Stimulated activated CD4-positive, alpha-beta T cell treated with anti-CD3 and anti-CD28 coated beads, Interleukin-2, amount 100 ng/mL, for 48 hours (primary cell): ENCODE data around the gene SFXN5.

Source experiments
- DNase-seq, 2 donors: peaks; one replicate each; pipeline ENCODE4 v3.0.0-alpha.2; 2020

SFXN5 gene

DNA sequence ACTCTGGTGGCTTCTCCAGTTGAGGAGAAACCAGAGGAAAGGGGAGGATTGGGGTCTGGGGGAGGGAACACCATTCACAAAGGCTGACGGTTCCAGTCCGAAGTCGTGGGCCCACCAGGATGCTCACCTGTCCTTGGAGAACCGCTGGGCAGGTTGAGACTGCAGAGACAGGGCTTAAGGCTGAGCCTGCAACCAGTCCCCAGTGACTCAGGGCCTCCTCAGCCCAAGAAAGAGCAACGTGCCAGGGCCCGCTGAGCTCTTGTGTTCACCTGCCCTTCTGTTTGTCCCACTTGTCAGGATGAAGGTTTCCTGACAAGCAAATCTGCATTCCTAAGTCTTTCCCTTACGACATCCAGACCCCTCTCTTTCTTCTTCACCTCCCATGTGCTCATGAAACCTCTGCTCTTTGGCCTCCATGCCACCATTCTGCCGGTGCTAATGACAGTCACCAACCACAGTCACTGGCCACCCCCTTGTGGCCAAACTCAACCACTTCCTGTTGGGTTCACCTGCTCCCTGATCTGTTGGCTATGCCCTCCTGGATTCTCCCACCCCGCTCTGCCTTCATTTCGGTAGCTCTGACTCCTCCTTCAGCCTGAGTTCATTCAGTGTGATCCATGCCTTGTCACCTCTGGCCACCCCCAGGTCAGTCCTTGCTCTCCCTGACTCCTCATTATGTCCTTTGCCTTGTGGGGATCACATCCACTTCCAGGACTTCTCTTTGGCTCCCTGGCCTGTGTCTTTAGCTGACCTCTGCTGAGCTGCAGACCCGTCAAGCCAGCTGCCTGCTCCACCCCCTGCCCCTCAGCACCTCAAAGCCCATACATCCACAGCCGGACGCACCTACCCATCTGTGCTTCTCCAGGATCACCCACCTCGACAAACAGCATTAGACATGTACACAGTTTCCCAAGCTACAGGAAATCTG lies 136.6 kb downstream of the SFXN5 start:
- DNase-seq = no peak

DNA sequence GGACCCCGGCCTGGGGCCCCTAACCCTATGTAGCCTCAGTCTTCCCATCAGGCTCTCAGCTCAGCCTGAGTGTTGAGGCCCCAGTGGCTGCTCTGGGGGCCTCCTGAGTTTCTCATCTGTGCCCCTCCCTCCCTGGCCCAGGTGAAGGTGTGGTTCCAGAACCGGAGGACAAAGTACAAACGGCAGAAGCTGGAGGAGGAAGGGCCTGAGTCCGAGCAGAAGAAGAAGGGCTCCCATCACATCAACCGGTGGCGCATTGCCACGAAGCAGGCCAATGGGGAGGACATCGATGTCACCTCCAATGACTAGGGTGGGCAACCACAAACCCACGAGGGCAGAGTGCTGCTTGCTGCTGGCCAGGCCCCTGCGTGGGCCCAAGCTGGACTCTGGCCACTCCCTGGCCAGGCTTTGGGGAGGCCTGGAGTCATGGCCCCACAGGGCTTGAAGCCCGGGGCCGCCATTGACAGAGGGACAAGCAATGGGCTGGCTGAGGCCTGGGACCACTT lies 137.8 kb downstream of the SFXN5 start:
- DNase-seq = no peak

DNA sequence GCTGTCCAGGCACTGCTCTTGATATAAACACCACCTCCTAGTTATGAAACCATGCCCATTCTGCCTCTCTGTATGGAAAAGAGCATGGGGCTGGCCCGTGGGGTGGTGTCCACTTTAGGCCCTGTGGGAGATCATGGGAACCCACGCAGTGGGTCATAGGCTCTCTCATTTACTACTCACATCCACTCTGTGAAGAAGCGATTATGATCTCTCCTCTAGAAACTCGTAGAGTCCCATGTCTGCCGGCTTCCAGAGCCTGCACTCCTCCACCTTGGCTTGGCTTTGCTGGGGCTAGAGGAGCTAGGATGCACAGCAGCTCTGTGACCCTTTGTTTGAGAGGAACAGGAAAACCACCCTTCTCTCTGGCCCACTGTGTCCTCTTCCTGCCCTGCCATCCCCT lies 138.3 kb downstream of the SFXN5 start:
- no peak for DNase-seq

- no peak for DNase-seq
These were observed 138.7 kb downstream of the SFXN5 start for GRCh38 chr2:72932805-72933204.

- DNase-seq = no peak
These were observed 139.3 kb downstream of the SFXN5 start for GRCh38 chr2:72932045-72932740.

DNA sequence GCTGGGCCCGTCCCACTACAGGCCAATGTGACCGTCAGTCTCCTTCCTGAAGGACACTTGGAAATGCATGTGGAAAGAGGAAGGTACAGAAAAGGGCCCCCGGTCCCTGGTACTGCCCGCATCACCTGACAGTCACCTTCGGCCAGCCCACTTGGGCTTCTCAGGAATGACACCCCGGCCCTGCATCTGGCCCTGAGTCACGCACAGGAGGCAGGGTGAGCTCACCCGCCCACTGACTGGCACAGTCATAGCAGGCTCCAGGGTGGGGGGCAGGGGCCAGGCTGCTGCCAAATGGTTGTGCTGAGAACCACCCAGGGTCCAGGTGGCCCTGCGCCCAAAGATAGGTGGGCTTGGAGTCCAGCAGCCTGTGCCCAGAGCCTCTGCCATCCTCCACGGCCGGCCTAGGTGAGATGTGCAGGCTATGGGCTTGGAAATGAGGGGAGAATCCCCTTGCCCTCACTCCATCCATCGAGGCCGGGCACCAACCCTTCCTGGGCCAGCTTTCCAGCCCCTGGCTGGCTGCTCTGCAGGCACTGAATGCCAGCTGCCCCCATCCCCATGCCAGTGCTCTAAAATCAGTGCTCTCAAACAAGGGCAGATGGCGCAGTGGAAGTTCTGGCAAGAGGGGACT lies 140.1 kb downstream of the SFXN5 start:
- DNase-seq = no peak

DNA sequence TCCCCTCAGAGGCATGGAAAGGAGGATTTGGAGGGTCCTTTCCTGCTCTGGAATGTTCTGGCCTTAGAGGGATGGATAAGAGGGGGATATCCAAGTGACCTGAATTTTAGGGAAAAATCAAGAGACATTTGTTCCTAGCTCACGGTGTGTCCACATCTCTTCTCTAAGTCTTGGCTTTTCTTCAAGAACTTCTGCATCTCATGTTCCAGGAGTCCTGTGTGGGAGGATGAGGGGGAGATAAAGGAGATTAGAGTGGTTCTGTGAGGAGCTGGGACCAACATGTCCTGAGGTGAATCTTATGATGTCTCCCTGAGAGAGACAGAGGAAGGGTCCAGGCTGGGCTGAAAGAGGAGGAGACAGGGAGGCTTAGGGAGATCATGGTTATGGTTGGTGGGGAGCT lies 142.5 kb downstream of the SFXN5 start:
- no peak for DNase-seq

GRCh38 chr2:72927619-72928550 lies 143.6 kb downstream of the SFXN5 start:
- no peak for DNase-seq

- DNase-seq = no peak
These were observed 144.6 kb downstream of the SFXN5 start for GRCh38 chr2:72926811-72927465.

DNA sequence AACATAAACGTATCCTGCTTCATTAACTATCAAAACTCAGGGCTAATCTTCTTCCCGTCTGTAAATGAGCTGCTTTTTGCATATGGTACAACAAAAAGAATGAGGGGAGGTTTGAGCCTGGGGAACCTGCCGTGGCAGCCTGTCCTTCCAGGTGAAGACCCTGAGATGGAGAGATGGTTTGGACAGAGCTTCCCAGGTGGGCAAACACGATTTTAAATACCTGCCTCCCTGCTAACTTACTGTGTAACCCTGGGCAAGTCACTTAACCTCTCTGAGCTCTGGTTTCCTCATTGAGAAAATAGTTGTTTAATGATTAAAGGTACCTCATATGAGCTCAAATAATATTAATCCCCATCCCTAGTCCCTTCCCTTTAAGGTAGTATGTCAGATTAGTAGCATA lies 145.1 kb downstream of the SFXN5 start:
- no peak for DNase-seq

GRCh38 chr2:72925328-72925943 lies 146.1 kb downstream of the SFXN5 start:
- no peak for DNase-seq

- DNase-seq = no peak
These were observed 146.9 kb downstream of the SFXN5 start for GRCh38 chr2:72924353-72925240.

GRCh38 chr2:72923833-72924352 lies 147.6 kb downstream of the SFXN5 start:
- no peak for DNase-seq

DNA sequence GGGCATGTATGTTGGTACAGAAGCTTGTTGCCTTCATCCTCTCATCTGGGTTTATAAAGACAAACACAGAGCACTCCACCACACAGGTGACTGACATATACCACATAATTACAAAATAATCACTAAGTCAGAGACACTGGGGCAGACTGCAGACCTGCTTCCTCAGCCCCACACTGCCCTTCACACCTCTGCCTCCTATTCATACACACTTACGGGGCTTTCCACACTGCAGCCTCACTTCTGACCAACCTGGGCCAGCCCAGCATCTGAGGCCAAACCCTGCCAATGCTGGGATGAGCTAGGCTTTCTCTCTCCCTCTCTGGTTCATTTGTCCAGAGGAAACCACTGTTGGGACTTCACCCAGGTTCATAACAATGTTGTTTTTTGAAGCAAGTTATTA lies 149.7 kb downstream of the SFXN5 start:
- no peak for DNase-seq

DNA sequence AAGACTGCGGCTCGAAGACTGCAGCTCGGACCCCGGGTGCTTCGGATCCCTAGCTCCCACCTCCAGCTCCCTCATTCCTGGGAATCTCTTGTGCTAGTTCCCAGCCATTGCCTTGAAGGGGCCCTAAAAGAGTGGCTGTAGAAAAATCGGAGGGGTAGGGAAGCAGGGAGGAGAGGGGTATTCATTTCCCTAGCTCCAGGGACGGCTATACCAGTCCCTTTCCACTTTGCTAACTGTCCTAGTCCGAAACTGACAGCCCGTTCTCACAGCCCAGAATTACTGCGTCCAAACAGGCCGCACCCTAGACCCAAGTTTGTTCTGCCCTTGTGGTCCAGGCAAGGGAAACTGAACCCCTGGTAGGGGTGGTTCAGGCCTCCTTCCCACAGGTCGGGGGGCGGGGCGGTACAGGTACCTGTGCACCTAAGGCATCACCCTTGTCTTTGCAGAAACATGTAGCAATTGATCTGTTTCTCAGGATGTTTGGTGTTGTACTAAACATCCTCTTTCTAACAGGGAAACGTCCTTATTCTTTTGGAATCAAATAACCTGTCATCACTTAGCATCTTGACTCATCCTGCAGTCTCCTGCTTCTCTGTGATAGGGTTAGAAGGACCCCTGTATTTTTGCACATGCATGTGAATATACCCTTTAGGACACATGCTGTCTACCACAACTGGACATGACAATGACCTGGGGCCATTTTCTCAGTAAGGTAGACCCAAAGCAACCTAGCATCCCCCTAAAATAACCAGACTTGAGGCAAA lies 150.2 kb downstream of the SFXN5 start:
- no peak for DNase-seq

GRCh38 chr2:72920318-72921087 lies 151.0 kb downstream of the SFXN5 start:
- DNase-seq = no peak

DNA sequence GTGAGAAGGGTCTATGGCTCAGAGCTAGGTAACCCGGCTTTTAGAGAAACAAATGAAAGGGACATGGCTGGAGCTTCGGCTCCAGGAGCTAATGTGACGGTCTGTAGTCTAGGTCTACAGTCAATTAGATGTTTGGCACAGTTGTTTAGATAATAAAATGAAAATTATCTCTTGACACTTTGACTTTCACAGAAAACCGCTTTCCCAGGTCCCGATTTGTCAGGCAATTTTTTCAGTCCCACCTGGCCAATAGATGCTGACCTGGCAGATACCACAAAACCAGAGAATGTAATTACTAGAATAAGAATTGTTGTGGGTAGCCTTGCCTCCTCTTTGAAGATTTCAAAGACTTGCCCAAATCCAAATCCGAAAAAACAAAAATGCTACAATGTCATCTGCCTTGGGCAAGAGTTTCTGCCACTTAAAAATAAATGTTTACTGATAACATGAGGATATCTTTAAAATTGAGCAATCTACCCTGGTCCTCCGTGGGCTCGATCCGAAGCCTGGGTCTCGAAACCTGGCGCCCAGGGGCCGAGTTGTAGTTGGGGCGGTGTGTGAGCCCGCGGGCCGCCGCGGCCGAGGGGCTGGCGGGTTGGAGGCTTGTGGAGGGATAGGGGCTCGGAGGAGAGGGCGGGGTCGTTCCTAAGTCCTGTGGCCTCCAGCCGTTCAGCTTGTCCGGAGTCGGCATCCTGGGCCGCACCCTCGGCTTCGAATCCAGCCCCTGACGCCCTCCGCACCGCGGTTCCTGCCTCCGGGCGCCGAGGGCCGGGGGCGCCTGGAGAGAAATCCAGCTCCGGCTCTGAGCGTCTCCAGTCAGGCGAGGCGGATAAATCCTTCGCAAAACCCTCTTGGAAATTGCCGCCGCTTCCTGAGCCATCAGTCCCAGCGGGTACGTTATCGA lies 151.8 kb downstream of the SFXN5 start:
- no peak for DNase-seq
